H9 (cell line): ENCODE data around the gene COL27A1. TPM values are rescaled to one million over a fixed set of nuclear protein-coding genes. Genes with fewer than 3 reads are reported as not detected.
"Not testable (repeated sequence)": the region's sequence is repeated elsewhere in the genome, so short reads cannot be mapped to it uniquely, and the experiment has no call there.

ENCODE experiments used
- DNase-seq: peaks from one replicate; pipeline ENCODE4 v3.0.0-alpha.2; 2017
- H2AFZ ChIP-seq: one replicate; pipeline ENCODE4 v1.6.1; 2013; ENCODE audit warnings: mild to moderate bottlenecking, low read length, control low read depth, moderate library complexity
- H2AK5ac ChIP-seq: 2 replicates; pipeline ENCODE4 v1.6.1; 2013; ENCODE audit warnings: low read length, control low read depth, mixed read lengths; ENCODE audit not compliant: insufficient read length
- H2BK120ac ChIP-seq: one replicate; pipeline ENCODE4 v1.6.1; 2013; ENCODE audit warnings: low read depth, mild to moderate bottlenecking, low read length, control low read depth, inconsistent platforms; ENCODE audit not compliant: poor library complexity, severe bottlenecking
- H2BK12ac ChIP-seq: 2 replicates; pipeline ENCODE4 v1.6.1; 2013; ENCODE audit warnings: low read length, control low read depth, mixed read lengths, low read depth; ENCODE audit not compliant: insufficient read length
- H2BK15ac ChIP-seq: 2 replicates; pipeline ENCODE4 v1.6.1; 2013; ENCODE audit warnings: low read depth, low read length, control low read depth
- H2BK20ac ChIP-seq: one replicate; pipeline ENCODE4 v1.6.1; 2013; ENCODE audit warnings: low read depth, mild to moderate bottlenecking, low read length, control low read depth, inconsistent platforms; ENCODE audit not compliant: poor library complexity, severe bottlenecking
- H2BK5ac ChIP-seq: 2 replicates; pipeline ENCODE4 v1.6.1; 2013; ENCODE audit warnings: low read length, control low read depth, mixed read lengths; ENCODE audit not compliant: insufficient read length
- H3K14ac ChIP-seq: 2 replicates; pipeline ENCODE4 v1.6.1; 2013; ENCODE audit warnings: low read length, control low read depth; ENCODE audit not compliant: insufficient read depth
- H3K18ac ChIP-seq: 2 replicates; pipeline ENCODE4 v1.6.1; 2013; ENCODE audit warnings: low read depth, mild to moderate bottlenecking, mixed read lengths, low read length, control low read depth; ENCODE audit not compliant: insufficient read length
- H3K23ac ChIP-seq: 2 replicates; pipeline ENCODE4 v1.6.1; 2013; ENCODE audit warnings: low read length, control low read depth, mixed read lengths, low read depth; ENCODE audit not compliant: insufficient read length
- H3K23me2 ChIP-seq: 2 replicates; pipeline ENCODE4 v1.6.1; 2013; ENCODE audit warnings: low read depth, mild to moderate bottlenecking, mixed read lengths, low read length, control low read depth; ENCODE audit not compliant: insufficient read length, poor library complexity, severe bottlenecking
- H3K27ac ChIP-seq: 2 replicates; pipeline ENCODE4 v1.5.1; 2013; ENCODE audit warnings: low read length, control low read depth, mixed read lengths, low read depth; ENCODE audit not compliant: insufficient read length
- H3K27me3 ChIP-seq: 2 replicates; pipeline ENCODE4 v1.6.1; 2013; ENCODE audit warnings: low read length, control low read depth, inconsistent platforms; ENCODE audit not compliant: insufficient read depth
- H3K4ac ChIP-seq: 2 replicates; pipeline ENCODE4 v1.6.1; 2013; ENCODE audit warnings: low read depth, mild to moderate bottlenecking, control low read depth, inconsistent platforms, low read length, moderate library complexity
- H3K4me1 ChIP-seq: 2 replicates; pipeline ENCODE4 v1.6.1; 2013; ENCODE audit warnings: low read length, control low read depth, inconsistent platforms; ENCODE audit not compliant: insufficient read depth
- H3K4me2 ChIP-seq: 2 replicates; pipeline ENCODE4 v1.6.1; 2013; ENCODE audit warnings: low read length, control low read depth, mixed read lengths; ENCODE audit not compliant: insufficient read length, insufficient read depth
- H3K56ac ChIP-seq: 2 replicates; pipeline ENCODE4 v1.6.1; 2013; ENCODE audit warnings: low read depth, mild to moderate bottlenecking, mixed read lengths, low read length, control low read depth; ENCODE audit not compliant: insufficient read length
- H3K79me1 ChIP-seq: 2 replicates; pipeline ENCODE4 v1.6.1; 2013; ENCODE audit warnings: low read depth, mild to moderate bottlenecking, moderate library complexity, low read length, control low read depth, inconsistent platforms; ENCODE audit not compliant: insufficient read depth, poor library complexity, severe bottlenecking
- H3K79me2 ChIP-seq: 2 replicates; pipeline ENCODE4 v1.6.1; 2013; ENCODE audit warnings: low read length, control low read depth, inconsistent platforms; ENCODE audit not compliant: insufficient read depth
- H3K9ac ChIP-seq: 2 replicates; pipeline ENCODE4 v1.6.1; 2013; ENCODE audit warnings: low read length, control low read depth, mixed read lengths; ENCODE audit not compliant: insufficient read length; ENCODE audit errors: extremely low read depth
- H3K9me3 ChIP-seq: one replicate; pipeline ENCODE4 v1.6.1; 2013; ENCODE audit warnings: low read depth, low read length, inconsistent platforms; ENCODE audit not compliant: control insufficient read depth
- H3T11ph ChIP-seq: one replicate; pipeline ENCODE4 v1.6.1; 2013; ENCODE audit warnings: mild to moderate bottlenecking, low read length, control low read depth, inconsistent platforms
- H4K20me1 ChIP-seq: one replicate; pipeline ENCODE4 v1.6.1; 2013; ENCODE audit not compliant: control insufficient read depth, insufficient read length, insufficient read depth
- H4K5ac ChIP-seq: 2 replicates; pipeline ENCODE4 v1.6.1; 2013; ENCODE audit warnings: low read depth, mild to moderate bottlenecking, mixed read lengths, low read length, control low read depth; ENCODE audit not compliant: insufficient read length
- H4K8ac ChIP-seq: replicated peaks from 2 replicates; pipeline ENCODE4 v1.6.1; 2013; ENCODE audit warnings: low read length, control low read depth, mixed read lengths, low read depth; ENCODE audit not compliant: insufficient read length
- H4K91ac ChIP-seq: 2 replicates; pipeline ENCODE4 v1.6.1; 2013; ENCODE audit warnings: low read depth, mild to moderate bottlenecking, moderate library complexity, mixed read lengths, low read length, control low read depth; ENCODE audit not compliant: insufficient read length
- H3K27ac Mint-ChIP-seq, 3 experiments: 2 replicates in 2 of 3; 3 replicates in 1 of 3; pipeline ENCODE4 v1.8.0; 2020 to 2021; ENCODE audit warnings: mixed read lengths in 3 of 3, mild to moderate bottlenecking in 1 of 3, moderate library complexity in 1 of 3
- H3K27me3 Mint-ChIP-seq: 2 replicates; pipeline ENCODE4 v1.8.0; 2021; ENCODE audit warnings: low read depth, mild to moderate bottlenecking, moderate library complexity, mixed read lengths
- H3K36me3 Mint-ChIP-seq, 3 experiments: 2 replicates in 2 of 3; 3 replicates in 1 of 3; pipeline ENCODE4 v1.8.0; 2020 to 2021; ENCODE audit warnings: low read depth in 3 of 3, mixed read lengths in 3 of 3; ENCODE audit not compliant: insufficient read depth in 1 of 3
- H3K4me1 Mint-ChIP-seq, 2 experiments: 2 replicates each; pipeline ENCODE4 v1.8.0; 2020; ENCODE audit warnings: mixed read lengths in 2 of 2
- H3K4me3 Mint-ChIP-seq, 2 experiments: 2 replicates in 1 of 2; 3 replicates in 1 of 2; pipeline ENCODE4 v1.8.0; 2020 to 2021; ENCODE audit warnings: mild to moderate bottlenecking in 2 of 2, mixed read lengths in 2 of 2, moderate library complexity in 1 of 2
- H3K9me3 Mint-ChIP-seq, 2 experiments: 2 replicates in 1 of 2; 3 replicates in 1 of 2; pipeline ENCODE4 v1.8.0; 2020; ENCODE audit warnings: mild to moderate bottlenecking in 2 of 2, mixed read lengths in 2 of 2, moderate library complexity in 1 of 2
- CTCF ChIP-seq: fragments of 200-600 bp; sonication (generic); conservative IDR thresholded peaks from 3 replicates; pipeline ENCODE4 v1.8.0; 2021; ENCODE audit warnings: antibody characterized with exemption, mild to moderate bottlenecking
- WGBS: extraction: QIAGEN DNeasy Blood & Tissue Kit; methylation state at CpG from one replicate; pipeline ENCODE4 v1.1.7; 2013; ENCODE audit warnings: missing lambda C conversion rate, low lambda C conversion rate, mixed read lengths; ENCODE audit not compliant: insufficient read length; ENCODE audit errors: extremely low coverage; 5-methylcytosine and 5-hydroxymethylcytosine counted together
- total RNA-seq: library from RNA; stranded (reverse); gene quantifications from 2 replicates; pipeline ENCODE4 v1.2.1, GENCODE V29; 2021

The COL27A1 gene
- total RNA-seq, 1 experiment from 2014 or later, result 17.9 TPM

- no peak overlapping the region for H2BK12ac ChIP-seq
- no peaks in the 10 kb centered on the region for H3K27me3 Mint-ChIP-seq
- no peaks in the 10 kb centered on the region for H3K27me3 ChIP-seq
- no peak overlapping the region for H3K27ac Mint-ChIP-seq
- H3K23me2 ChIP-seq, result no peaks in the 10 kb centered on the region
- no peaks in the 10 kb centered on the region for H3K9me3 ChIP-seq
- H4K5ac ChIP-seq, result no peak overlapping the region
- no peak overlapping the region for H2AK5ac ChIP-seq
- no peaks in the 10 kb centered on the region for H3K79me1 ChIP-seq
- H3K14ac ChIP-seq, result no peak overlapping the region
- H2BK120ac ChIP-seq, result no peak overlapping the region
- H3K36me3 Mint-ChIP-seq, result peaks cover 9 to 15% (median 11%) of the 10 kb centered on the region in 3 experiments
- H2BK5ac ChIP-seq, result no peak overlapping the region
- no peak overlapping the region for H3K4ac ChIP-seq
- H3K9ac ChIP-seq, result no peak overlapping the region
- H3K79me2 ChIP-seq, result no peaks in the 10 kb centered on the region; the same call in 1 of the 2 replicates
- H3K4me1 ChIP-seq, result no peaks in the 10 kb centered on the region
- no peak overlapping the region for H2AFZ ChIP-seq
- no peak overlapping the region for H3K4me2 ChIP-seq
- H3K27ac ChIP-seq, result no peak overlapping the region
- no peak overlapping the region for H3K23ac ChIP-seq
- H4K8ac ChIP-seq, result no peak overlapping the region
- peaks cover 7 to 16% of the 10 kb centered on the region in 2 experiments; a peak in 4 of 5 replicates for H3K9me3 Mint-ChIP-seq
- no peak overlapping the region for H4K91ac ChIP-seq
- no peak overlapping the region for H2BK15ac ChIP-seq
- no CpG with 5 or more reads among the region's 1 CpG for WGBS
- no peak overlapping the region for H3K18ac ChIP-seq
- H3T11ph ChIP-seq, result no peak overlapping the region
- 0 out of 4 replicates have a peak, but pooled peaks cover 0 to 2% of the 10 kb centered on the region in 2 experiments for H3K4me1 Mint-ChIP-seq
- no peak overlapping the region for H2BK20ac ChIP-seq
- peaks cover 2% of the 10 kb centered on the region for H4K20me1 ChIP-seq
- H3K56ac ChIP-seq, result no peak overlapping the region
- no peak overlapping the region for H3K4me3 Mint-ChIP-seq
- no peak for TF ChIP-seq CTCF
- no peak for DNase-seq
These were observed 35.2 kb downstream of the COL27A1 start for GRCh38 chr9:114190563-114190905.

GRCh38 chr9:114191402-114191801 lies 36.1 kb downstream of the COL27A1 start:
- H2BK12ac ChIP-seq, H3K14ac ChIP-seq, H2BK120ac ChIP-seq, H3K27ac Mint-ChIP-seq, H2BK20ac ChIP-seq, H3K4me3 Mint-ChIP-seq, H3K27me3 Mint-ChIP-seq, H4K8ac ChIP-seq, H3K27ac ChIP-seq, H4K20me1 ChIP-seq, H3K56ac ChIP-seq, H3T11ph ChIP-seq, H3K9me3 ChIP-seq, H3K18ac ChIP-seq, H3K4me1 ChIP-seq, H2BK5ac ChIP-seq, H3K79me1 ChIP-seq, H2AFZ ChIP-seq, H3K23me2 ChIP-seq, H3K79me2 ChIP-seq, H3K23ac ChIP-seq, H4K5ac ChIP-seq, H3K4me2 ChIP-seq, H2AK5ac ChIP-seq, H3K9ac ChIP-seq, H2BK15ac ChIP-seq, DNase-seq, H4K91ac ChIP-seq, H3K4ac ChIP-seq, H3K27me3 ChIP-seq, H3K4me1 Mint-ChIP-seq: not testable (repeated sequence)
- peaks cover 7 to 16% of the 10 kb centered on the region in 2 experiments; a peak in 4 of 5 replicates for H3K9me3 Mint-ChIP-seq
- peaks cover 9 to 15% (median 9%) of the 10 kb centered on the region in 3 experiments for H3K36me3 Mint-ChIP-seq
- WGBS, result no CpG with 5 or more reads among the region's 5 CpGs
